Effector memory CD8-positive, alpha-beta T cell (primary cell): ENCODE results near the gene PLXNA4.

Experiments used
- ATAC-seq: fragments of 150-1000 bp; cut with Tn5 transposase; replicated peaks from 2 replicates; pipeline ENCODE4 v1.10.0; 2021; ENCODE audit warnings: mild to moderate bottlenecking, moderate library complexity
- DNase-seq, 3 experiments: peaks; one replicate each; pipeline ENCODE4 v3.0.0; 2021
- H3K27ac Mint-ChIP-seq, 2 donors: one replicate each; pipeline ENCODE4 v1.8.0; 2022; ENCODE audit warnings: mild to moderate bottlenecking in 2 of 2, mixed read lengths in 2 of 2, moderate library complexity in 2 of 2
- H3K27me3 Mint-ChIP-seq, 2 donors: one replicate each; pipeline ENCODE4 v1.8.0; 2022; ENCODE audit warnings: mixed read lengths in 2 of 2
- H3K36me3 Mint-ChIP-seq: one replicate; pipeline ENCODE4 v1.8.0; 2022; ENCODE audit warnings: mild to moderate bottlenecking, moderate library complexity, mixed read lengths; ENCODE audit not compliant: insufficient read depth
- H3K4me1 Mint-ChIP-seq, 2 donors: one replicate each; pipeline ENCODE4 v1.8.0; 2022; ENCODE audit warnings: low read depth in 2 of 2, mixed read lengths in 2 of 2
- H3K4me3 Mint-ChIP-seq, 2 donors: one replicate each; pipeline ENCODE4 v1.8.0; 2022; ENCODE audit warnings: mild to moderate bottlenecking in 2 of 2, mixed read lengths in 2 of 2, moderate library complexity in 2 of 2
- H3K9me3 Mint-ChIP-seq, 2 donors: one replicate each; pipeline ENCODE4 v1.8.0; 2022; ENCODE audit warnings: mixed read lengths in 2 of 2

Gene PLXNA4

GRCh38 chr7:132113536-132114371 lies 462.5 kb downstream of the PLXNA4 start:
- ATAC-seq (no peak), DNase-seq (no peak)
- H3K9me3 Mint-ChIP-seq, result no peaks in the 10 kb centered on the region
- H3K36me3 Mint-ChIP-seq, result no peaks in the 10 kb centered on the region
- peaks cover 7 to 10% of the 10 kb centered on the region in 2 donors for H3K27me3 Mint-ChIP-seq
- no peaks in the 10 kb centered on the region for H3K4me1 Mint-ChIP-seq
- H3K27ac Mint-ChIP-seq, result no peak overlapping the region
- H3K4me3 Mint-ChIP-seq, result no peak overlapping the region

GRCh38 chr7:132112657-132113056 lies 463.6 kb downstream of the PLXNA4 start:
- Mint-ChIP-seq H3K4me1 (no peaks in the 10 kb centered on the region), H3K27ac (no peak overlapping the region), H3K36me3 (no peaks in the 10 kb centered on the region), H3K4me3 (no peak overlapping the region), H3K27me3 (peaks cover 13% of the 10 kb centered on the region in 2 donors), H3K9me3 (no peaks in the 10 kb centered on the region)
- DNase-seq, result no peak
- ATAC-seq, result no peak

- no peak overlapping the region for H3K4me3 Mint-ChIP-seq
- no peaks in the 10 kb centered on the region for H3K4me1 Mint-ChIP-seq
- peaks cover 13% of the 10 kb centered on the region in 2 donors for H3K27me3 Mint-ChIP-seq
- H3K9me3 Mint-ChIP-seq, result no peaks in the 10 kb centered on the region
- no peak for ATAC-seq
- no peaks in the 10 kb centered on the region for H3K36me3 Mint-ChIP-seq
- no peak for DNase-seq
- no peak overlapping the region for H3K27ac Mint-ChIP-seq
These were observed 464.2 kb downstream of the PLXNA4 start for GRCh38 chr7:132112106-132112505.

DNA sequence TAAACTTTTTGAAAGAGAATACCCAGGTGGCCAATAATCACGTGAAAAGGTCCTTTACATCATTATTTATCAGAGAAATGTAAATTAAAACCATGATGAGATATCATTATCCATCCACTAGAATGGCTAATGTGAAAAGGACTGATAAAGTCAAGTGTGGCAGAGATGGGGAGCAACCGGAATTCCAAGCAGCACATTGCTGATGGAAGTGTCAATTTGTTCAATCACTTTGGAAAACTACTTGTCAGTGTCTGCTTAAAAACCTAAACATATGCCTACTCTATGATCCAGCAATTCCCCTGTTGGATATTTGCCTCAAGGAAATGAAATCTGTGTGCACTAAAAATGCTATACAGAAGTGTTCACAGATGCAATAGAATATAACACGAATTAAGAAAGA lies 465.6 kb downstream of the PLXNA4 start:
- H3K9me3 Mint-ChIP-seq, result no peaks in the 10 kb centered on the region
- no peaks in the 10 kb centered on the region for H3K4me1 Mint-ChIP-seq
- no peak overlapping the region for H3K4me3 Mint-ChIP-seq
- no peak overlapping the region for H3K27ac Mint-ChIP-seq
- no peak for ATAC-seq
- no peaks in the 10 kb centered on the region for H3K36me3 Mint-ChIP-seq
- H3K27me3 Mint-ChIP-seq, result peaks cover 21 to 23% of the 10 kb centered on the region in 2 donors
- no peak for DNase-seq

GRCh38 chr7:132109769-132110168 lies 466.5 kb downstream of the PLXNA4 start:
- Mint-ChIP-seq H3K27ac (no peak overlapping the region), H3K27me3 (peaks cover 21 to 32% of the 10 kb centered on the region in 2 donors), H3K36me3 (no peaks in the 10 kb centered on the region), H3K4me3 (no peak overlapping the region), H3K9me3 (no peaks in the 10 kb centered on the region), H3K4me1 (no peaks in the 10 kb centered on the region)
- no peak for DNase-seq
- ATAC-seq, result no peak

GRCh38 chr7:132108563-132108962 lies 467.7 kb downstream of the PLXNA4 start:
- Mint-ChIP-seq H3K27ac (no peak overlapping the region), H3K4me1 (no peaks in the 10 kb centered on the region), H3K36me3 (no peaks in the 10 kb centered on the region), H3K9me3 (no peaks in the 10 kb centered on the region), H3K27me3 (peaks cover 21 to 33% of the 10 kb centered on the region in 2 donors), H3K4me3 (no peak overlapping the region)
- ATAC-seq (no peak), DNase-seq (no peak)

DNA sequence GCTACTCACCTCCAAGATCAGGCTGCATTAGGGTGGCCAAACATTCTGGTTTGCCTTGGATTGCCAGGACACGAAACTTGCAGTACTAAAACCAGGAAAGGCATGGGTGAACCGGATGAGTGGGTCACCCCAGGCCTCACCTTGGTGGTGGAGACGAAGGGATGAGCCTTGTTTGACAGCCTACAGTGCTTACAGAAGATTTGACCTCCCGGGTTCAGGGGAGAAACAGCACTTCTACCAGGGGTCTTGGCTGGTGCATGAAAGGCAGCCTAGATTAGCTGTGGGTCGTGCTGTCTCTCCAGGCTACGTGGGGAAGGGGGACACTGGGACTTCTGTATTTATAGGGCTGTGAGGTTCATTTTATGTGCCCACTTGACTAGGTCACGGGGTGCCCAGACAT lies 469.8 kb downstream of the PLXNA4 start:
- H3K27me3 Mint-ChIP-seq, result peaks cover 21 to 33% of the 10 kb centered on the region in 2 donors
- H3K9me3 Mint-ChIP-seq, result peaks cover 0 to 5% of the 10 kb centered on the region in 2 donors
- H3K27ac Mint-ChIP-seq, result no peak overlapping the region
- no peaks in the 10 kb centered on the region for H3K4me1 Mint-ChIP-seq
- no peak overlapping the region for H3K4me3 Mint-ChIP-seq
- ATAC-seq (no peak), DNase-seq (no peak)
- H3K36me3 Mint-ChIP-seq, result no peaks in the 10 kb centered on the region

- Mint-ChIP-seq H3K4me3 (no peak overlapping the region), H3K36me3 (no peaks in the 10 kb centered on the region), H3K9me3 (peaks cover 0 to 7% of the 10 kb centered on the region in 2 donors), H3K4me1 (no peaks in the 10 kb centered on the region), H3K27ac (no peak overlapping the region), H3K27me3 (peaks cover 18 to 33% of the 10 kb centered on the region in 2 donors)
- ATAC-seq (no peak), DNase-seq (no peak)
These were observed 471.2 kb downstream of the PLXNA4 start for GRCh38 chr7:132105096-132105495.

GRCh38 chr7:132103718-132104117 lies 472.6 kb downstream of the PLXNA4 start:
- Mint-ChIP-seq H3K4me3 (no peak overlapping the region), H3K36me3 (no peaks in the 10 kb centered on the region), H3K9me3 (peaks cover 0 to 7% of the 10 kb centered on the region in 2 donors), H3K27me3 (peaks cover 14 to 28% of the 10 kb centered on the region in 2 donors), H3K27ac (no peak overlapping the region), H3K4me1 (no peaks in the 10 kb centered on the region)
- no peak for DNase-seq
- ATAC-seq, result no peak

DNA sequence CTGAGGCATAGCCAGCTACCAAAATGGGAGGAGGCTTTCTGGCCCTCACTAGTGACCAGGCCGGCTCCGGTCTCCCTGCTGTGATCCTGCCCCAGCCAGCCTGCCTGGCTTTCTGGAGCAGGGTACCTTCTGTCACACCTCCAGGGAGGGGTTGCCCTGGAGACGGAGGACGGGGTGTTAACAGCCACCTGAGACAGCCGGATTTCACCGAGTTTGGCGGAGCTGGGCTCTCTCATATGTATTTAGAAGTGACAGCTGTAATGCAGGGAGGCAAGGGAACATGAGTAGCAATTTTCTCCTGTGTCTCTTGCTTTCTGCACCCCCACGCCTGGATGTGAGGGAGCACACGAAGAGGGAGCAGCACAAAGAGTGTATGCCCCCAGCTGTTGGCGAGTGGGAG lies 473.3 kb downstream of the PLXNA4 start:
- DNase-seq, result no peak
- no peaks in the 10 kb centered on the region for H3K4me1 Mint-ChIP-seq
- H3K4me3 Mint-ChIP-seq, result no peak overlapping the region
- no peak for ATAC-seq
- peaks cover 8 to 20% of the 10 kb centered on the region in 2 donors for H3K27me3 Mint-ChIP-seq
- no peaks in the 10 kb centered on the region for H3K36me3 Mint-ChIP-seq
- H3K9me3 Mint-ChIP-seq, result peaks cover 0 to 7% of the 10 kb centered on the region in 2 donors
- no peak overlapping the region for H3K27ac Mint-ChIP-seq

- no peak for ATAC-seq
- no peak for DNase-seq
- H3K27ac Mint-ChIP-seq, result no peak overlapping the region
- H3K4me1 Mint-ChIP-seq, result no peaks in the 10 kb centered on the region
- H3K9me3 Mint-ChIP-seq, result peaks cover 0 to 7% of the 10 kb centered on the region in 2 donors
- no peak overlapping the region for H3K4me3 Mint-ChIP-seq
- peaks cover 9 to 20% of the 10 kb centered on the region in 2 donors for H3K27me3 Mint-ChIP-seq
- H3K36me3 Mint-ChIP-seq, result no peaks in the 10 kb centered on the region
These were observed 473.9 kb downstream of the PLXNA4 start for GRCh38 chr7:132102391-132102790.

- ATAC-seq (no peak), DNase-seq (no peak)
- Mint-ChIP-seq H3K9me3 (peaks cover 0 to 7% of the 10 kb centered on the region in 2 donors), H3K4me1 (no peaks in the 10 kb centered on the region), H3K36me3 (no peaks in the 10 kb centered on the region), H3K4me3 (no peak overlapping the region), H3K27me3 (peaks cover 9 to 10% of the 10 kb centered on the region in 2 donors), H3K27ac (no peak overlapping the region)
These were observed 475.3 kb downstream of the PLXNA4 start for GRCh38 chr7:132100981-132101380.

DNA sequence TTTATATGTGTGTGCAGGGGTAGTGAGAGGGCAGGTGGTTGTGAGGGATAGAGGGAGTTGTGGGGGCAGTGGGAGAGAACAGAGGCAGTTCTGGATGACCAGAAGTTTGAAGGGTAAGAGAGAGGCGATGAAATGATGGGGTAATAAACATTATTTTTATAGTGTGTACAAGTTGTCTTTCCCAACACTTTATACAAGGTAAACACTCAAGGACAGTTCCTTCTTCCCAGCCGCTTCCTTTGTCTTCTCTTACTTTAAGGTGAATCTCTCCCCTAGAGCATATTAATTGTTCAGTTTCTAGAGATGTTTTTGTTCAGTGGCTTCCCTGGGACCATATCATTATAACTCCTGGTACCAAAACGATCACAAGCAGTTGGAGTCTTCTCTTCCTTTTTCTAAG lies 475.8 kb downstream of the PLXNA4 start:
- H3K4me3 Mint-ChIP-seq, result no peak overlapping the region
- no peak for ATAC-seq
- H3K4me1 Mint-ChIP-seq, result no peaks in the 10 kb centered on the region
- H3K36me3 Mint-ChIP-seq, result no peaks in the 10 kb centered on the region
- H3K27me3 Mint-ChIP-seq, result peaks cover 12 to 13% of the 10 kb centered on the region in 2 donors
- no peak for DNase-seq
- H3K27ac Mint-ChIP-seq, result no peak overlapping the region
- H3K9me3 Mint-ChIP-seq, result peaks cover 0 to 7% of the 10 kb centered on the region in 2 donors

DNA sequence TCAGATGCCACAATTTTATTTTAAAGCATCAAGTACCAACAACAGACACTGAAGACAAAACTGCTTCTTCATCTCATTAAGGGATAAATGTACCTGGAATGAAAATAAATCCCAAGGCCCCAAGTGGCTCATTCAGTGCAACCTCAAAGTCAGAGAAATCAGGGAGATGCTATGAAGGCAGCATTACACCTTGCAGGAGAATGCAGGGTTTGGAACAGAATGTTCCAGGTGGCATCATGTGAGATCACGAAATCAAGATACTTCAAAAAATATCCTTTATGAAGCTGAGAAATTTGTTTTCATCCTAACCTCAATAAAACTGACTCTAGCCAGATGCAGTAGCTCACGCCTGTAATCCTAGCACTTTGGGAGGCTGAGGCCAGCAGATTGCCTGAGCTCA lies 477.1 kb downstream of the PLXNA4 start:
- Mint-ChIP-seq H3K4me3 (no peak overlapping the region), H3K9me3 (peaks cover 0 to 7% of the 10 kb centered on the region in 2 donors), H3K27ac (no peak overlapping the region), H3K4me1 (no peaks in the 10 kb centered on the region), H3K36me3 (no peaks in the 10 kb centered on the region), H3K27me3 (peaks cover 13 to 23% of the 10 kb centered on the region in 2 donors)
- ATAC-seq (no peak), DNase-seq (no peak)
